T-helper 2 cell treated with Interferon-gamma antibody and Interleukin-4, amounts not matched to agents 100 ng/mL and 5 ng/mL, for 36 hours (primary cell): ENCODE results near the gene CLDN18. TPM values are rescaled to one million over a fixed set of nuclear protein-coding genes. Genes with fewer than 3 reads are reported as not detected.

Source experiments
- intact Hi-C: fragments of 100-400 bp; cut with micrococcal nuclease; formaldehyde crosslinking; loops from one replicate; pipeline ENCODE4 v1.15.1; 2023
- total RNA-seq: library from RNA; stranded (reverse); gene quantifications from 2 replicates; pipeline ENCODE4 v1.2.3, GENCODE V29; 2022

The CLDN18 gene
- total RNA-seq = not detected in 2 replicates

- intact Hi-C loops = no loop called here
Observed at GRCh38 chr3:138009476-138010272, at the start of gene CLDN18. Gene CLDN18, plus strand, starts transcription at chr3:138010165. Its CDS starts 61 bp downstream, at chr3:138010226.

GRCh38 chr3:137962251-137962650 is 47.7 kb upstream of the CLDN18 start:
- intact Hi-C loops = no loop called here

GRCh38 chr3:137963463-137963862 is 46.5 kb upstream of the CLDN18 start:
- intact Hi-C loops = no loop called here

GRCh38 chr3:137970914-137971831 is 38.8 kb upstream of the CLDN18 start:
- intact Hi-C loops = loop anchor here (1.0 to 2.0 kb wide), 2 partner anchors 866 to 938 kb away; no protein-coding TSS in a partner anchor

GRCh38 chr3:137972396-137972795 is 37.6 kb upstream of the CLDN18 start:
- intact Hi-C loops = no loop called here

- intact Hi-C loops = no loop called here
Observed at GRCh38 chr3:137978328-137978727, 31.6 kb upstream of the CLDN18 start.

GRCh38 chr3:137987723-137988122 is 22.2 kb upstream of the CLDN18 start:
- intact Hi-C loops = no loop called here

GRCh38 chr3:137988152-137988551 is 21.8 kb upstream of the CLDN18 start:
- intact Hi-C loops = no loop called here

GRCh38 chr3:137988982-137989381 is 21.0 kb upstream of the CLDN18 start:
- intact Hi-C loops = no loop called here

- intact Hi-C loops = no loop called here
Observed at GRCh38 chr3:137990427-137990826, 19.5 kb upstream of the CLDN18 start.

GRCh38 chr3:137992592-137992991 is 17.4 kb upstream of the CLDN18 start:
- intact Hi-C loops = no loop called here

- intact Hi-C loops = no loop called here
Observed at GRCh38 chr3:137998121-137999042, 11.6 kb upstream of the CLDN18 start.

GRCh38 chr3:138003069-138003468 is 6.9 kb upstream of the CLDN18 start:
- intact Hi-C loops = no loop called here

GRCh38 chr3:138005627-138006026 is 4.3 kb upstream of the CLDN18 start:
- intact Hi-C loops = no loop called here

- intact Hi-C loops = no loop called here
Observed at GRCh38 chr3:138007898-138008297, 2.1 kb upstream of the CLDN18 start.

- intact Hi-C loops = no loop called here
Observed at GRCh38 chr3:138010273-138010590, 267 bp downstream of the CLDN18 start.

- intact Hi-C loops = no loop called here
Observed at GRCh38 chr3:138011722-138012121, 1.8 kb downstream of the CLDN18 start.

- intact Hi-C loops = no loop called here
Observed at GRCh38 chr3:138012526-138012925, 2.6 kb downstream of the CLDN18 start.

GRCh38 chr3:138016065-138016464 is 6.1 kb downstream of the CLDN18 start:
- intact Hi-C loops = no loop called here

- intact Hi-C loops = no loop called here
Observed at GRCh38 chr3:138019281-138020069, 9.5 kb downstream of the CLDN18 start.
